SK-N-SH treated with all-trans-retinoic acid at 6 μM for 48 hours (cell line): Measurements from ENCODE around the gene PFKP.

Experiments
- ARNTL ChIP-seq: fragments of 450-650 bp; formaldehyde crosslinking; IDR thresholded peaks from 2 replicates; pipeline ENCODE4 v1.5.0; 2020; ENCODE audit warnings: low read depth, mild to moderate bottlenecking, moderate library complexity, borderline replicate concordance
- CSDC2 ChIP-seq: fragments of 250-450 bp; sonication (Bioruptor Pico); IDR thresholded peaks from 2 replicates; pipeline ENCODE4 v1.5.0; 2020; ENCODE audit warnings: mild to moderate bottlenecking, moderate library complexity
- GLIS3 ChIP-seq: fragments of 250-450 bp; sonication (Bioruptor Pico); IDR thresholded peaks from 2 replicates; pipeline ENCODE4 v1.5.0; 2020; ENCODE audit warnings: mild to moderate bottlenecking, moderate library complexity
- RARB ChIP-seq: fragments of 250-450 bp; sonication (Bioruptor Pico); IDR thresholded peaks from 2 replicates; pipeline ENCODE4 v1.8.0; 2021; ENCODE audit warnings: mild to moderate bottlenecking, moderate library complexity
- ZNF565 ChIP-seq: fragments of 450-650 bp; formaldehyde crosslinking; conservative IDR thresholded peaks from 2 replicates; pipeline ENCODE4 v1.5.0; 2020; ENCODE audit warnings: low read depth, mild to moderate bottlenecking, moderate library complexity
- TF ChIP-seq, protein P1 (sequence below): fragments of 250-450 bp; sonication (Bioruptor Pico); IDR thresholded peaks from 2 replicates; pipeline ENCODE4 v1.8.0; 2020; ENCODE audit warnings: mild to moderate bottlenecking, moderate library complexity, borderline replicate concordance
- TF ChIP-seq, protein P2 (sequence below): fragments of 250-450 bp; sonication (Bioruptor Pico); IDR thresholded peaks from 2 replicates; pipeline ENCODE4 v1.8.0; 2021; ENCODE audit warnings: low read depth, mild to moderate bottlenecking, moderate library complexity, borderline replicate concordance

DNA sequence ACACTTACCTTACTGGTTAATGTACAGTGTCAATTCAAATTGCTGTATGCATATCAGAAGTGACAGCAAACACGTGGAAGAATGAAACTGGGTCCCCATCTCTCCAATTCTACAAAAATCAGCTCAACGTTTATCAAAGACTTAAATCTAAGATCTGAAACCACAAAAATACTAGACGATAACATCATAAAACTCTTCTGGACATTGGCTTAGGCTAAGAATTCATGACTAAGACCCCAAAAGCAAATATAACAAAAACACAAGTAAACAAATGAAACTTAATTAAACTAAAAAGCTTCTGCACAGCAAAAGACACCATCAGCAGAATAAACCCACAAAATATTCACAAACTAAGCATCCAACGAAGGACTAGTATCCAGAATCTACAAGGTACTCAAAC lies 35.9 kb upstream of the PFKP start:
- no peak for TF ChIP-seq RARB (CRISPR knock-in tag)
- no peak for TF ChIP-seq ARNTL (CRISPR knock-in tag)
- TF ChIP-seq, protein P1, sequence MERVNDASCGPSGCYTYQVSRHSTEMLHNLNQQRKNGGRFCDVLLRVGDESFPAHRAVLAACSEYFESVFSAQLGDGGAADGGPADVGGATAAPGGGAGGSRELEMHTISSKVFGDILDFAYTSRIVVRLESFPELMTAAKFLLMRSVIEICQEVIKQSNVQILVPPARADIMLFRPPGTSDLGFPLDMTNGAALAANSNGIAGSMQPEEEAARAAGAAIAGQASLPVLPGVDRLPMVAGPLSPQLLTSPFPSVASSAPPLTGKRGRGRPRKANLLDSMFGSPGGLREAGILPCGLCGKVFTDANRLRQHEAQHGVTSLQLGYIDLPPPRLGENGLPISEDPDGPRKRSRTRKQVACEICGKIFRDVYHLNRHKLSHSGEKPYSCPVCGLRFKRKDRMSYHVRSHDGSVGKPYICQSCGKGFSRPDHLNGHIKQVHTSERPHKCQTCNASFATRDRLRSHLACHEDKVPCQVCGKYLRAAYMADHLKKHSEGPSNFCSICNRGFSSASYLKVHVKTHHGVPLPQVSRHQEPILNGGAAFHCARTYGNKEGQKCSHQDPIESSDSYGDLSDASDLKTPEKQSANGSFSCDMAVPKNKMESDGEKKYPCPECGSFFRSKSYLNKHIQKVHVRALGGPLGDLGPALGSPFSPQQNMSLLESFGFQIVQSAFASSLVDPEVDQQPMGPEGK (CRISPR knock-in tag): no peak
- TF ChIP-seq CSDC2 (CRISPR knock-in tag): no peak
- TF ChIP-seq ZNF565 (CRISPR knock-in tag): no peak
- TF ChIP-seq, protein P2, sequence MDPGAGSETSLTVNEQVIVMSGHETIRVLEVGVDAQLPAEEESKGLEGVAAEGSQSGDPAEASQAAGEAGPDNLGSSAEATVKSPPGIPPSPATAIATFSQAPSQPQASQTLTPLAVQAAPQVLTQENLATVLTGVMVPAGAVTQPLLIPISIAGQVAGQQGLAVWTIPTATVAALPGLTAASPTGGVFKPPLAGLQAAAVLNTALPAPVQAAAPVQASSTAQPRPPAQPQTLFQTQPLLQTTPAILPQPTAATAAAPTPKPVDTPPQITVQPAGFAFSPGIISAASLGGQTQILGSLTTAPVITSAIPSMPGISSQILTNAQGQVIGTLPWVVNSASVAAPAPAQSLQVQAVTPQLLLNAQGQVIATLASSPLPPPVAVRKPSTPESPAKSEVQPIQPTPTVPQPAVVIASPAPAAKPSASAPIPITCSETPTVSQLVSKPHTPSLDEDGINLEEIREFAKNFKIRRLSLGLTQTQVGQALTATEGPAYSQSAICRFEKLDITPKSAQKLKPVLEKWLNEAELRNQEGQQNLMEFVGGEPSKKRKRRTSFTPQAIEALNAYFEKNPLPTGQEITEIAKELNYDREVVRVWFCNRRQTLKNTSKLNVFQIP: no peak
- TF ChIP-seq GLIS3: no peak
